ENCODE measurements around the gene ADAMTS17. TPM values are rescaled to one million over a fixed set of nuclear protein-coding genes. Genes with fewer than 3 reads are reported as not detected.

The ADAMTS17 gene
- total RNA-seq, 1 donor from 2014 or later = 3.4 TPM

DNA sequence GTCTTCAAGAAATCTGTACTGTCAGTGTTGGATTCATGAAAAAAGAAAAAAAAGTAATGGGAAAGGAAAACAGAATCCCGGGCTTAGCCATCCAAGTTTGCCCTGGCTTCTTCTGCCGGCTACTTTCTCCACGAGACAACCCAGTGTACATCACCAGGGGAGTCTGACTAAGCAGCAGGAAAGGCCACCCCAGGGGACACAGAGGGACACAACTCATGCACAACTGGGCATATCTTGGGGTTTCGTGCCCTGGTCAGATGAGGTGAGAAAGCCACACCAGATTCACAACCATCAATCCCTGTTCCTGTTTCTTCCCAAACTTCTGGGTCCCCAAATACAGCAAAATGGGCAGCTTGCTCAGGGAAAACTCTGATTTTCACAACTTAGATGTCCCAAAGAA, 33.2 kb downstream of the ADAMTS17 start:
- TF ChIP-seq, protein P1, sequence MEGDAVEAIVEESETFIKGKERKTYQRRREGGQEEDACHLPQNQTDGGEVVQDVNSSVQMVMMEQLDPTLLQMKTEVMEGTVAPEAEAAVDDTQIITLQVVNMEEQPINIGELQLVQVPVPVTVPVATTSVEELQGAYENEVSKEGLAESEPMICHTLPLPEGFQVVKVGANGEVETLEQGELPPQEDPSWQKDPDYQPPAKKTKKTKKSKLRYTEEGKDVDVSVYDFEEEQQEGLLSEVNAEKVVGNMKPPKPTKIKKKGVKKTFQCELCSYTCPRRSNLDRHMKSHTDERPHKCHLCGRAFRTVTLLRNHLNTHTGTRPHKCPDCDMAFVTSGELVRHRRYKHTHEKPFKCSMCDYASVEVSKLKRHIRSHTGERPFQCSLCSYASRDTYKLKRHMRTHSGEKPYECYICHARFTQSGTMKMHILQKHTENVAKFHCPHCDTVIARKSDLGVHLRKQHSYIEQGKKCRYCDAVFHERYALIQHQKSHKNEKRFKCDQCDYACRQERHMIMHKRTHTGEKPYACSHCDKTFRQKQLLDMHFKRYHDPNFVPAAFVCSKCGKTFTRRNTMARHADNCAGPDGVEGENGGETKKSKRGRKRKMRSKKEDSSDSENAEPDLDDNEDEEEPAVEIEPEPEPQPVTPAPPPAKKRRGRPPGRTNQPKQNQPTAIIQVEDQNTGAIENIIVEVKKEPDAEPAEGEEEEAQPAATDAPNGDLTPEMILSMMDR (IDR thresholded peaks at IDR 0.05) = no peak
- Mint-ChIP-seq H3K4me1 (ENCODE audit: low read depth) (peaks cover 28% of the 10 kb centered on the region), H3K4me3 (ENCODE audit: unreplicated experiment) (no peak overlapping the region), H3K9me3 (ENCODE audit: low read depth) (peaks cover 11% of the 10 kb centered on the region), H3K27ac (ENCODE audit: unreplicated experiment) (no peak overlapping the region), H3K36me3 (ENCODE audit: low read depth) (peaks cover 5% of the 10 kb centered on the region), H3K27me3 (ENCODE audit: low read depth) (peaks cover 8% of the 10 kb centered on the region)
- no peak for DNase-seq (ENCODE audit: low spot score)

DNA sequence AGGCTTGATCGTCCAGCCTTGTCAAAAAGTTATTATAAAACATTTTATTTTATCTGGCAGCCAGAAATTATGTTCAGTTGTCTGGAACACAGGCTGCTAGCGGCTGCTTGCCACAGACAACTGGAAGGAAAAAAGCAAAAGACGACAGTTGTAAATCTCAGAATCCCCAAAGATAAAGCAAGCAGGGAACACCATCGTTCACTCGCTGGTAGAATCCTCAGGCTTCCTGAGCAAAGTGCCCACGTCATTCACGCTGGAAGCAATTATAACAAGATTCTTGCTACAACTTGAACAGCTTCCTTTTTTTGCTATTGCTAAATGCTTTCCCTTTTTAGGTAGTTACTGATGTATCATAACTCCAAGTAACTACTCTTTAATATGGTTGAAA, 33.6 kb downstream of the ADAMTS17 start:
- no peak overlapping the region for H3K4me3 Mint-ChIP-seq (ENCODE audit: unreplicated experiment)
- TF ChIP-seq, protein P1 (IDR thresholded peaks at IDR 0.05) = no peak
- H3K27me3 Mint-ChIP-seq (ENCODE audit: low read depth) = peaks cover 8% of the 10 kb centered on the region
- H3K9me3 Mint-ChIP-seq (ENCODE audit: low read depth) = peaks cover 11% of the 10 kb centered on the region
- peaks cover 28% of the 10 kb centered on the region for H3K4me1 Mint-ChIP-seq (ENCODE audit: low read depth)
- H3K27ac Mint-ChIP-seq (ENCODE audit: unreplicated experiment) = no peak overlapping the region
- peaks cover 5% of the 10 kb centered on the region for H3K36me3 Mint-ChIP-seq (ENCODE audit: low read depth)
- no peak for DNase-seq (ENCODE audit: low spot score)

DNA sequence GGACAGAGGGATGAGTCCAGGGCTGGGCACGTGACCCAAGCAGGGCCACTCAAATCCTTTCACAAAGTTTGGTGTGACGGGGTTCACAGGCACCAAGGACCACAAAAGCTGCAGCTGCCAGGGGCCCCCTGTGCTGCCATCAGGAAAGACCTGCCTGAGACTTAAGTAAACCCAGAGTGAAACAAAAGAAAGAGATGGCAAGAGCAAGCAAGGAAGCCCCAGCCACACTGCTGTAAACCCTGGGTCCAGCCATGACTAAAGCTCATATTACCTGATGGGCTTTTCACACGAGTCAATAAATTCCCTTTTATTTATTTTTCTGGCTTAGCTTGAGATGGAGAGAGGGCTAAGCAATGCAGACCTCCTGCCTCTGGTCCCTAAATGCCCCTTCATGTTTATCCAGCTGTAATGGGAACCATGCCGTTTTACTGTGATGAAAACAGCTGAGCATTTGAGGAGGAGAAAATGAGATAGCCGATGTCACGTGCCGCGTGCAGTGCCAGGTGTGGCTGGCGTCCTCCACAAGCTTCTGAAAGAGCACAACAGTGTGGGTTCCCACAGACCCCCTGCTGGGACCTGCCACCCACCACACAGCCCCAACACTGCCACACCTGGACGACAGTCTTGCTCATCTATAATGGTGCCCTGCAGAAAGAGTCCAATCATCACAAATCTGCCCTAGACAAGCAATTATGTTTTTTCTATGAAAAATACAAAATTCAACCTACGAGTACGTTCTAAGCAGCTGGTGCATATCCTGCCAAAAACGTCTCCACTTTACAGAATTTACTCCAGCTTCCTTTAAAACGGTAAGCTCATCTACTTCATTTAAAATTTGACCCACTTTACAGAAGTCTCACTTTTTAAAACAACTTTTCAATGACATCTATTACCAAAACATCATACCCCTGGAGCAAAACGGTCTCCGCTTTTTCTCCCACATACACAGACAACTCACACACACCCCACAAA, 34.2 kb downstream of the ADAMTS17 start:
- no peak for DNase-seq (ENCODE audit: low spot score)
- Mint-ChIP-seq H3K27me3 (ENCODE audit: low read depth) (peaks cover 8% of the 10 kb centered on the region), H3K4me3 (ENCODE audit: unreplicated experiment) (no peak overlapping the region), H3K4me1 (ENCODE audit: low read depth) (peaks cover 28% of the 10 kb centered on the region), H3K9me3 (ENCODE audit: low read depth) (peaks cover 10% of the 10 kb centered on the region), H3K27ac (ENCODE audit: unreplicated experiment) (no peak overlapping the region), H3K36me3 (ENCODE audit: low read depth) (peaks cover 5% of the 10 kb centered on the region)
- TF ChIP-seq, protein P1 (IDR thresholded peaks at IDR 0.05) = no peak

DNA sequence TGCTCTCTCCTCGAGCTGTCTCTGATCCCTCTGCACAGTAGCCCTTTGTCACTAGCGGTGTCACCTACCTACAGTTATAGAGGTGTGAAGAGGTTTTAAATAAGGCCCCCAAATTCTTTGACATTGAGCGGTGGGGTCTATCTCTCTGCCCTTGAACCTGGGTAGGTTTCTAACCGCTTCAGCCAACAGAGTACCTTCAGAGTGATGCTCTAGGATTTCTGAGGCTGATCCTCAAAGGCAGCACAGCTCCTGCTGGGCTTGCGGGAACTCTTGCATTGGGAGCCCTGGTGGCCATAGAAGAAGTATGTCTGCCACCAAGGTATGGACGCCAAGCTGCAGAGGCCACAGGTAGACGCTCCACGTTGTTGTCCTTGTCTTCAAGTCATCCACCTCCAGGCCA, 35.7 kb downstream of the ADAMTS17 start:
- Mint-ChIP-seq H3K4me1 (ENCODE audit: low read depth) (peaks cover 21% of the 10 kb centered on the region), H3K4me3 (ENCODE audit: unreplicated experiment) (no peak overlapping the region), H3K36me3 (ENCODE audit: low read depth) (peaks cover 2% of the 10 kb centered on the region), H3K9me3 (ENCODE audit: low read depth) (peaks cover 3% of the 10 kb centered on the region), H3K27ac (ENCODE audit: unreplicated experiment) (no peak overlapping the region), H3K27me3 (ENCODE audit: low read depth) (peaks cover 8% of the 10 kb centered on the region)
- no peak for DNase-seq (ENCODE audit: low spot score)
- TF ChIP-seq, protein P1 (IDR thresholded peaks at IDR 0.05) = no peak

DNA sequence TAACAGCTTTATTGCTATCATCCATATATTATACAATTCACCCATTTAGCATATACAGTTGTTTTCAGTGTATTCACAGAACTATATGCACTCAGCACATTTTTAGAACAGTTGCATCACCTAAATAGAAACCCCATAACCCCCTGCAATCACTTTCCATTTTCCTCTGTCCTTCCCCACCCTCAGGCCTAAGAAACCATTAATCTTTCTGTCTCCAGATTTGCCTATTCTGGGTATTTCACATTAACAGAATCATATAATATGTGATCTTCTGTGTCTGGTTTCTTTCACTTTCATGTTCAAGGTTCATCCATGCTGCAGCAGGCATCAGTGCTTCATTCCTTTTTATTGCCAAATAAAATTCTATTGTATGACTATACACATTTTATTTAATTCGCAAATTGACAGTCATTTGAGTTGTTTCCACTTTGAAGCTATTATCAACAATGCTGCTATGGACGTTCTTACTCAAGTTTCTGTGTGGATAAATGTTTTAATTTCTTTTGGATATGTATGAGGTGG, 39.8 kb downstream of the ADAMTS17 start:
- H3K4me3 Mint-ChIP-seq (ENCODE audit: unreplicated experiment) = no peak overlapping the region
- H3K9me3 Mint-ChIP-seq (ENCODE audit: low read depth) = peaks cover 16% of the 10 kb centered on the region
- H3K36me3 Mint-ChIP-seq (ENCODE audit: low read depth) = peaks cover 7% of the 10 kb centered on the region
- no peaks in the 10 kb centered on the region for H3K27me3 Mint-ChIP-seq (ENCODE audit: low read depth)
- H3K4me1 Mint-ChIP-seq (ENCODE audit: low read depth) = no peaks in the 10 kb centered on the region
- no peak for DNase-seq (ENCODE audit: low spot score)
- H3K27ac Mint-ChIP-seq (ENCODE audit: unreplicated experiment) = no peak overlapping the region
- TF ChIP-seq, protein P1 (IDR thresholded peaks at IDR 0.05) = no peak
